ENCODE data around the gene FHDC1.

GRCh38 chr4:152983774-152984411 is 47.8 kb downstream of the FHDC1 start:
- TF ChIP-seq POLR2AphosphoS5 (IDR thresholded peaks at IDR 0.05; ENCODE audit: low read depth, low read length) (no peak), REST (IDR thresholded peaks at IDR 0.05; ENCODE audit: insufficient read depth in 1 of 2, low read depth in 2 of 2, low read length in 2 of 2) (no peak)
